ENCODE measurements around the gene PLA2G4A. TPM values are rescaled to one million over a fixed set of nuclear protein-coding genes. Genes with fewer than 3 reads are reported as not detected.

Gene PLA2G4A
- total and polyA plus RNA-seq, 2 experiments from 2014 or later = 1.1 to 3.8 TPM

DNA sequence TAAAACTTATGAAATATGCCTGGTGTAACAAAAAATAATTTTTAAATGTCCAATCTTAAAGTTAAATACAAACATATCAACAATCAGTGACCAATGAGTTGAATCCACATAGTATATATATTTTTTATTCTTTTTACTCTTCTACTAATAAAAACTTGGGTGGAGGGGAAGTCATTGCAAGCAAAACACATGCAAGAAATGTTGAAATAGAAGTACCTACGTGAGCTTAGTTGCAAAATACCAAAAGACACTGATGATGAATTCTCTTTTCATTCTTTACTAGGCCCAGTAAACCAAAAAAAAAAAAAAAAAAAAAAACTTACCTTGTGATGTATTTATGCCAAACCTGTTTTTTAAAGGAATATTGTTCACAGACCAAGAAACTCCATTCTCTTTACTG is 26.4 kb upstream of the PLA2G4A start:
- no peaks in the 10 kb centered on the region for H3K27me3 ChIP-seq (ENCODE audit: insufficient read depth)
- no peak overlapping the region for H3K4me3 ChIP-seq

More for the DNA sequence above, 26.4 kb upstream of the PLA2G4A start:
- Histone ChIP-seq H3K4me1 (ENCODE audit: insufficient read depth) (no peaks in the 10 kb centered on the region), H3F3A (replicated peaks; ENCODE audit: low read depth) (no peaks in the 10 kb centered on the region), H2AFZ (no peak overlapping the region), H3K27ac (ENCODE audit: low read depth) (no peak overlapping the region), H4K20me1 (replicated peaks; ENCODE audit: insufficient read depth) (no peaks in the 10 kb centered on the region), H3K4me2 (no peak overlapping the region), H3K9me2 (ENCODE audit: insufficient read depth) (no peaks in the 10 kb centered on the region), H3K36me3 (ENCODE audit: insufficient read depth) (no peaks in the 10 kb centered on the region), H3K79me2 (replicated peaks; ENCODE audit: insufficient read depth) (no peaks in the 10 kb centered on the region)
- Mint-ChIP-seq H3K27me3 (ENCODE audit: insufficient read depth, low read depth, poor library complexity) (no peaks in the 10 kb centered on the region), H3K27ac (no peak overlapping the region), H3K9me3 (no peaks in the 10 kb centered on the region), H3K36me3 (ENCODE audit: low read depth) (no peaks in the 10 kb centered on the region), H3K4me3 (no peak overlapping the region), H3K4me1 (no peaks in the 10 kb centered on the region)
- ATAC-seq (no peak), DNase-seq (ENCODE audit: low spot score) (no peak)
- TF ChIP-seq, protein P1, sequence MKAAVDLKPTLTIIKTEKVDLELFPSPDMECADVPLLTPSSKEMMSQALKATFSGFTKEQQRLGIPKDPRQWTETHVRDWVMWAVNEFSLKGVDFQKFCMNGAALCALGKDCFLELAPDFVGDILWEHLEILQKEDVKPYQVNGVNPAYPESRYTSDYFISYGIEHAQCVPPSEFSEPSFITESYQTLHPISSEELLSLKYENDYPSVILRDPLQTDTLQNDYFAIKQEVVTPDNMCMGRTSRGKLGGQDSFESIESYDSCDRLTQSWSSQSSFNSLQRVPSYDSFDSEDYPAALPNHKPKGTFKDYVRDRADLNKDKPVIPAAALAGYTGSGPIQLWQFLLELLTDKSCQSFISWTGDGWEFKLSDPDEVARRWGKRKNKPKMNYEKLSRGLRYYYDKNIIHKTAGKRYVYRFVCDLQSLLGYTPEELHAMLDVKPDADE (IDR thresholded peaks at IDR 0.05) = no peak
- no peak for TF ChIP-seq JUNB (IDR thresholded peaks at IDR 0.05; ENCODE audit: unreplicated experiment)
- no peak for TF ChIP-seq EZH2phosphoT487 (IDR thresholded peaks at IDR 0.05; ENCODE audit: unreplicated experiment)
- no peak for TF ChIP-seq EZH2 (IDR thresholded peaks at IDR 0.05; ENCODE audit: low read depth, unreplicated experiment)
- TF ChIP-seq STAT1 (IDR thresholded peaks at IDR 0.05; ENCODE audit: unreplicated experiment) = no peak
- TF ChIP-seq, protein P2, sequence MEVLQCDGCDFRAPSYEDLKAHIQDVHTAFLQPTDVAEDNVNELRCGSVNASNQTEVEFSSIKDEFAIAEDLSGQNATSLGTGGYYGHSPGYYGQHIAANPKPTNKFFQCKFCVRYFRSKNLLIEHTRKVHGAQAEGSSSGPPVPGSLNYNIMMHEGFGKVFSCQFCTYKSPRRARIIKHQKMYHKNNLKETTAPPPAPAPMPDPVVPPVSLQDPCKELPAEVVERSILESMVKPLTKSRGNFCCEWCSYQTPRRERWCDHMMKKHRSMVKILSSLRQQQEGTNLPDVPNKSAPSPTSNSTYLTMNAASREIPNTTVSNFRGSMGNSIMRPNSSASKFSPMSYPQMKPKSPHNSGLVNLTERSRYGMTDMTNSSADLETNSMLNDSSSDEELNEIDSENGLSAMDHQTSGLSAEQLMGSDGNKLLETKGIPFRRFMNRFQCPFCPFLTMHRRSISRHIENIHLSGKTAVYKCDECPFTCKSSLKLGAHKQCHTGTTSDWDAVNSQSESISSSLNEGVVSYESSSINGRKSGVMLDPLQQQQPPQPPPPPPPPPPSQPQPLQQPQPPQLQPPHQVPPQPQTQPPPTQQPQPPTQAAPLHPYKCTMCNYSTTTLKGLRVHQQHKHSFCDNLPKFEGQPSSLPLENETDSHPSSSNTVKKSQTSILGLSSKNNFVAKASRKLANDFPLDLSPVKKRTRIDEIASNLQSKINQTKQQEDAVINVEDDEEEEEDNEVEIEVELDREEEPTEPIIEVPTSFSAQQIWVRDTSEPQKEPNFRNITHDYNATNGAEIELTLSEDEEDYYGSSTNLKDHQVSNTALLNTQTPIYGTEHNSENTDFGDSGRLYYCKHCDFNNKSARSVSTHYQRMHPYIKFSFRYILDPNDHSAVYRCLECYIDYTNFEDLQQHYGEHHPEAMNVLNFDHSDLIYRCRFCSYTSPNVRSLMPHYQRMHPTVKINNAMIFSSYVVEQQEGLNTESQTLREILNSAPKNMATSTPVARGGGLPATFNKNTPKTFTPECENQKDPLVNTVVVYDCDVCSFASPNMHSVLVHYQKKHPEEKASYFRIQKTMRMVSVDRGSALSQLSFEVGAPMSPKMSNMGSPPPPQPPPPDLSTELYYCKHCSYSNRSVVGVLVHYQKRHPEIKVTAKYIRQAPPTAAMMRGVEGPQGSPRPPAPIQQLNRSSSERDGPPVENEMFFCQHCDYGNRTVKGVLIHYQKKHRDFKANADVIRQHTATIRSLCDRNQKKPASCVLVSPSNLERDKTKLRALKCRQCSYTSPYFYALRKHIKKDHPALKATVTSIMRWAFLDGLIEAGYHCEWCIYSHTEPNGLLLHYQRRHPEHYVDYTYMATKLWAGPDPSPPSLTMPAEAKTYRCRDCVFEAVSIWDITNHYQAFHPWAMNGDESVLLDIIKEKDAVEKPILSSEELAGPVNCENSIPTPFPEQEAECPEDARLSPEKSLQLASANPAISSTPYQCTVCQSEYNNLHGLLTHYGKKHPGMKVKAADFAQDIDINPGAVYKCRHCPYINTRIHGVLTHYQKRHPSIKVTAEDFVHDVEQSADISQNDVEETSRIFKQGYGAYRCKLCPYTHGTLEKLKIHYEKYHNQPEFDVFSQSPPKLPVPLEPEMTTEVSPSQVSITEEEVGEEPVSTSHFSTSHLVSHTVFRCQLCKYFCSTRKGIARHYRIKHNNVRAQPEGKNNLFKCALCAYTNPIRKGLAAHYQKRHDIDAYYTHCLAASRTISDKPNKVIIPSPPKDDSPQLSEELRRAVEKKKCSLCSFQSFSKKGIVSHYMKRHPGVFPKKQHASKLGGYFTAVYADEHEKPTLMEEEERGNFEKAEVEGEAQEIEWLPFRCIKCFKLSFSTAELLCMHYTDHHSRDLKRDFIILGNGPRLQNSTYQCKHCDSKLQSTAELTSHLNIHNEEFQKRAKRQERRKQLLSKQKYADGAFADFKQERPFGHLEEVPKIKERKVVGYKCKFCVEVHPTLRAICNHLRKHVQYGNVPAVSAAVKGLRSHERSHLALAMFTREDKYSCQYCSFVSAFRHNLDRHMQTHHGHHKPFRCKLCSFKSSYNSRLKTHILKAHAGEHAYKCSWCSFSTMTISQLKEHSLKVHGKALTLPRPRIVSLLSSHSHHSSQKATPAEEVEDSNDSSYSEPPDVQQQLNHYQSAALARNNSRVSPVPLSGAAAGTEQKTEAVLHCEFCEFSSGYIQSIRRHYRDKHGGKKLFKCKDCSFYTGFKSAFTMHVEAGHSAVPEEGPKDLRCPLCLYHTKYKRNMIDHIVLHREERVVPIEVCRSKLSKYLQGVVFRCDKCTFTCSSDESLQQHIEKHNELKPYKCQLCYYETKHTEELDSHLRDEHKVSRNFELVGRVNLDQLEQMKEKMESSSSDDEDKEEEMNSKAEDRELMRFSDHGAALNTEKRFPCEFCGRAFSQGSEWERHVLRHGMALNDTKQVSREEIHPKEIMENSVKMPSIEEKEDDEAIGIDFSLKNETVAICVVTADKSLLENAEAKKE (CRISPR knock-in tag; IDR thresholded peaks at IDR 0.05) = no peak
- TF ChIP-seq, protein P3, sequence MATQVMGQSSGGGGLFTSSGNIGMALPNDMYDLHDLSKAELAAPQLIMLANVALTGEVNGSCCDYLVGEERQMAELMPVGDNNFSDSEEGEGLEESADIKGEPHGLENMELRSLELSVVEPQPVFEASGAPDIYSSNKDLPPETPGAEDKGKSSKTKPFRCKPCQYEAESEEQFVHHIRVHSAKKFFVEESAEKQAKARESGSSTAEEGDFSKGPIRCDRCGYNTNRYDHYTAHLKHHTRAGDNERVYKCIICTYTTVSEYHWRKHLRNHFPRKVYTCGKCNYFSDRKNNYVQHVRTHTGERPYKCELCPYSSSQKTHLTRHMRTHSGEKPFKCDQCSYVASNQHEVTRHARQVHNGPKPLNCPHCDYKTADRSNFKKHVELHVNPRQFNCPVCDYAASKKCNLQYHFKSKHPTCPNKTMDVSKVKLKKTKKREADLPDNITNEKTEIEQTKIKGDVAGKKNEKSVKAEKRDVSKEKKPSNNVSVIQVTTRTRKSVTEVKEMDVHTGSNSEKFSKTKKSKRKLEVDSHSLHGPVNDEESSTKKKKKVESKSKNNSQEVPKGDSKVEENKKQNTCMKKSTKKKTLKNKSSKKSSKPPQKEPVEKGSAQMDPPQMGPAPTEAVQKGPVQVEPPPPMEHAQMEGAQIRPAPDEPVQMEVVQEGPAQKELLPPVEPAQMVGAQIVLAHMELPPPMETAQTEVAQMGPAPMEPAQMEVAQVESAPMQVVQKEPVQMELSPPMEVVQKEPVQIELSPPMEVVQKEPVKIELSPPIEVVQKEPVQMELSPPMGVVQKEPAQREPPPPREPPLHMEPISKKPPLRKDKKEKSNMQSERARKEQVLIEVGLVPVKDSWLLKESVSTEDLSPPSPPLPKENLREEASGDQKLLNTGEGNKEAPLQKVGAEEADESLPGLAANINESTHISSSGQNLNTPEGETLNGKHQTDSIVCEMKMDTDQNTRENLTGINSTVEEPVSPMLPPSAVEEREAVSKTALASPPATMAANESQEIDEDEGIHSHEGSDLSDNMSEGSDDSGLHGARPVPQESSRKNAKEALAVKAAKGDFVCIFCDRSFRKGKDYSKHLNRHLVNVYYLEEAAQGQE (IDR thresholded peaks at IDR 0.05; ENCODE audit: unreplicated experiment) = no peak
- no peak for TF ChIP-seq ZNF331 (CRISPR knock-in tag; IDR thresholded peaks at IDR 0.05; ENCODE audit: low read depth)
- TF ChIP-seq CREB1 (CRISPR knock-in tag; IDR thresholded peaks at IDR 0.05; ENCODE audit: low read depth) = no peak
- no peak for TF ChIP-seq NANOG (IDR thresholded peaks at IDR 0.05; ENCODE audit: borderline replicate concordance)
- TF ChIP-seq, protein P4, sequence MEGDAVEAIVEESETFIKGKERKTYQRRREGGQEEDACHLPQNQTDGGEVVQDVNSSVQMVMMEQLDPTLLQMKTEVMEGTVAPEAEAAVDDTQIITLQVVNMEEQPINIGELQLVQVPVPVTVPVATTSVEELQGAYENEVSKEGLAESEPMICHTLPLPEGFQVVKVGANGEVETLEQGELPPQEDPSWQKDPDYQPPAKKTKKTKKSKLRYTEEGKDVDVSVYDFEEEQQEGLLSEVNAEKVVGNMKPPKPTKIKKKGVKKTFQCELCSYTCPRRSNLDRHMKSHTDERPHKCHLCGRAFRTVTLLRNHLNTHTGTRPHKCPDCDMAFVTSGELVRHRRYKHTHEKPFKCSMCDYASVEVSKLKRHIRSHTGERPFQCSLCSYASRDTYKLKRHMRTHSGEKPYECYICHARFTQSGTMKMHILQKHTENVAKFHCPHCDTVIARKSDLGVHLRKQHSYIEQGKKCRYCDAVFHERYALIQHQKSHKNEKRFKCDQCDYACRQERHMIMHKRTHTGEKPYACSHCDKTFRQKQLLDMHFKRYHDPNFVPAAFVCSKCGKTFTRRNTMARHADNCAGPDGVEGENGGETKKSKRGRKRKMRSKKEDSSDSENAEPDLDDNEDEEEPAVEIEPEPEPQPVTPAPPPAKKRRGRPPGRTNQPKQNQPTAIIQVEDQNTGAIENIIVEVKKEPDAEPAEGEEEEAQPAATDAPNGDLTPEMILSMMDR (conservative IDR thresholded peaks at IDR 0.05; ENCODE audit: low read depth in 2 of 2) = no peak
- no peak for TF ChIP-seq ZNF114 (CRISPR knock-in tag; IDR thresholded peaks at IDR 0.05)
- no peak for TF ChIP-seq POLR2AphosphoS5 (IDR thresholded peaks at IDR 0.05; ENCODE audit: low read depth)
